Measurements from ENCODE around the gene CAPN15.

- no peak for TF ChIP-seq CTCF (IDR thresholded peaks at IDR 0.05; ENCODE audit: insufficient read depth, low read depth, low read length)
- no peak for TF ChIP-seq EZH2 (IDR thresholded peaks at IDR 0.05; ENCODE audit: insufficient read depth, low read length)
Measured at GRCh38 chr16:497258-497657, 30.3 kb upstream of the CAPN15 start.
